Small intestine (tissue), 7 donors: ENCODE results near the gene KCNIP3. TPM values are rescaled to one million over a fixed set of nuclear protein-coding genes. Genes with fewer than 3 reads are reported as not detected.

Experiments used
- DNase-seq, 2 donors: peaks; one replicate each; pipeline versions ENCODE4 v3.0.0 to v3.0.0-alpha.2; 2013
- FAIRE-seq: peaks from 2 replicates; lab custom pipeline; 2012; peaks lifted over from hg19 to GRCh38; lab: Jason Lieb, UNC
- H3K27ac ChIP-seq, 3 donors: one replicate each; pipeline ENCODE4 v1.5.1; 2013; ENCODE audit warnings: low read length in 2 of 3, mild to moderate bottlenecking in 2 of 3, control low read depth in 1 of 3, inconsistent platforms in 1 of 3, low read depth in 1 of 3, moderate library complexity in 1 of 3
- H3K27me3 ChIP-seq, 3 donors: one replicate each; pipeline ENCODE4 v1.6.1; 2013; ENCODE audit warnings: low read length in 3 of 3, inconsistent platforms in 1 of 3; ENCODE audit not compliant: control insufficient read depth in 3 of 3, insufficient read depth in 3 of 3
- H3K36me3 ChIP-seq, 3 donors: one replicate each; pipeline ENCODE4 v1.6.1; 2013; ENCODE audit warnings: low read length in 3 of 3, inconsistent platforms in 1 of 3, low read depth in 1 of 3, mild to moderate bottlenecking in 1 of 3, moderate library complexity in 1 of 3; ENCODE audit not compliant: control insufficient read depth in 3 of 3, insufficient read depth in 2 of 3
- H3K4me1 ChIP-seq, 3 donors: one replicate each; pipeline ENCODE4 v1.6.1; 2013; ENCODE audit warnings: low read length in 2 of 3, inconsistent platforms in 1 of 3, low read depth in 1 of 3, mild to moderate bottlenecking in 1 of 3, moderate library complexity in 1 of 3; ENCODE audit not compliant: control insufficient read depth in 3 of 3, insufficient read depth in 2 of 3
- H3K4me3 ChIP-seq, 3 donors: one replicate each; pipeline ENCODE4 v1.5.1; 2013; ENCODE audit warnings: low read length in 3 of 3, control low read depth in 1 of 3, inconsistent platforms in 1 of 3, low read depth in 1 of 3, mild to moderate bottlenecking in 1 of 3, moderate library complexity in 1 of 3
- H3K9me3 ChIP-seq, 2 donors: one replicate each; pipeline ENCODE4 v1.6.1; 2013; ENCODE audit warnings: low read depth in 1 of 2, low read length in 1 of 2; ENCODE audit not compliant: control insufficient read depth in 2 of 2, insufficient read depth in 1 of 2
- WGBS, 3 donors: extraction: QIAGEN DNeasy Blood & Tissue Kit; methylation state at CpG; one replicate each; pipeline ENCODE4 v1.1.7; 2013; 5-methylcytosine and 5-hydroxymethylcytosine counted together
- polyA plus RNA-seq, 4 donors: library from polyadenylated mRNA; stranded (reverse) in 3 of 4; unstranded in 1 of 4; fragments of 200-250 nt in 3 of 4; fragments of 120-200 nt in 1 of 4; gene quantifications; one replicate each; pipeline versions ENCODE4 v1.2.1 to v1.2.3, GENCODE V29; 2013
- donor health status: healthy with polysubstance abuse.
- donor health status: control.
- donor health status: control.
- donor health status: Bipolar disorder and iron deficiency.
- donor health status: healthy.

Gene KCNIP3
- polyA plus RNA-seq, 4 donors: 1.4 to 3.8 (median 2.1) TPM

GRCh38 chr2:95272299-95272751, 24.8 kb upstream of the KCNIP3 start:
- DNase-seq: no peak

GRCh38 chr2:95272781-95273180, 24.4 kb upstream of the KCNIP3 start:
- WGBS, 3 donors: 50 to 82% (median 55%) methylated on average over 1 of the region's 1 CpG
- H3K36me3 ChIP-seq: no peaks in the 10 kb centered on the region
- DNase-seq (no peak), FAIRE-seq (no peak)
- H3K4me3 ChIP-seq: no peak overlapping the region
- H3K9me3 ChIP-seq: no peaks in the 10 kb centered on the region
- H3K4me1 ChIP-seq: peaks cover 0 to 4% (median 0%) of the 10 kb centered on the region in 3 donors
- no peak overlapping the region for H3K27ac ChIP-seq
- H3K27me3 ChIP-seq: no peaks in the 10 kb centered on the region

More at GRCh38 chr2:95272299-95272751, 24.8 kb upstream of the KCNIP3 start:
- Histone ChIP-seq H3K4me3 (no peak overlapping the region), H3K9me3 (no peaks in the 10 kb centered on the region), H3K27me3 (no peaks in the 10 kb centered on the region), H3K4me1 (peaks cover 0 to 4% (median 0%) of the 10 kb centered on the region in 3 donors), H3K36me3 (no peaks in the 10 kb centered on the region), H3K27ac (no peak overlapping the region)
- no peak for FAIRE-seq
- WGBS, 3 donors: 83 to 89% (median 86%) methylated on average over 6 of the region's 6 CpGs

DNA sequence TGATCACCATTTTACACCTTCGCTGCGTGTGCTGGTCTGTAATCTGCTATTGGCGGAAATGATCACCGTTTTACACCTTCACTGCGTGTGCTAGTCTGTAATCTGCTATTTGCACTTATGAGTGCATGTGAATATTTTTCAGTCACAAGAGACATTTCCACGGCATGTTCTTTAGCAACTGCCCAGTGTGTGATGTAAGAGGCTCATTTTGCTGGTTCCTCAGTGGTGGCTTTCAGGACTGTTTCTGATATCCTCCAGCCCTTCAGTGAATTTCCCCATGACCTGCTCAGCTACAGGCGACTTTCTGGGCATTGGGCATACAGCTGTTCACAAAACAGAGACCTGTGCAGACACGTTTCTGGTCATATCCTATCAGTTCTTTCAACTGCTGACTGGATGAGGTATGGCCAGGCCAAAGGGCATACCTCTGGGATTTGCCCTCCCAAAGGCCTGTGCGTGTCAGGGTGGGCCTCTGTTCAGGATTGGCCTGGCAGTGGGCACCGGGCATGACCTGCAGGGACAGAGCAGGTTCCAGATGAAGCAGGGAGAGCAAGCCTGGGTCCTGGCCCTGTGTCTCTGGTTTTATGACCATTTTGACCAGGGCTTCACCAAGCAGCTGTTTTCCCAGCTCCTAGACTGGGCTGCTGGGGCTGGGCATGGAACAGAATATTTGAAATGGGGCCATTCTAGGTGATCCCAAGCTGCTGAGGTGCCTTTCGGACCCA, 23.4 kb upstream of the KCNIP3 start:
- 63 to 80% (median 71%) methylated on average over 11 of the region's 11 CpGs for WGBS, 3 donors
- FAIRE-seq: no peak
- no peak overlapping the region for H3K27ac ChIP-seq

DNA sequence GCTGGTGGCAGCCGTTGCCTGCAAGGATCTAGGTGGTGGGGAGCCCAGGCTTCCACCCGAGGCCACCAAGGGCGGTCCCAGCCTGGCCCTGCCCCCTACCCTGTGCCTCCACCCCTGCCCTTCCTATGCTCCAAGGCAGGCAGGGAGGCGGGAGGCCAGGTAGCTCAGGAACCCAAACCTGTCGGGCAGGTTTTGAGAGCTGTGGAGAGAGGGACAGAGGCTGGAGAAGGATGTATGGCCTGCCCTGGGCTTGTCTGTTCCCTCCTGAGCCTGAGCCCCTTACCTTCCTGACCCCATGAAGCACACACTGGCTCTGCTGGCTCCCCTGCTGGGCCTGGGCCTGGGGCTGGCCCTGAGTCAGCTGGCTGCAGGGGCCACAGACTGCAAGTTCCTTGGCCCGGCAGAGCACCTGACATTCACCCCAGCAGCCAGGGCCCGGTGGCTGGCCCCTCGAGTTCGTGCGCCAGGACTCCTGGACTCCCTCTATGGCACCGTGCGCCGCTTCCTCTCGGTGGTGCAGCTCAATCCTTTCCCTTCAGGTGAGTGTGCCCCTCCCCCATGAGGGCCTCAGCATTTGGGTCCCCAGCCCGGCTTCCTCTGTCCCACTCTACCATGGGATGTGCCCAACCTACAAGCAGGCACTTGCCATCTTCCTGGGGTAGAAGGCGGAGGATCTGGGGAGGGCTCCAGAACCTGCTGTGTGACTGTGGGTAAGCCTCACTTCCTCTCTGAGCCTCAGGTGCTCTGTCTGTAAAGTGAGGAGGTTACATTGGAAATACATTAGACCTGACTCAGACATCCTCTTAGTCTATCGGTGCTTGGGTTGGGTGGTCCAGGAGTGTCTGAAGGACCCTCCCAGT, 22.6 kb upstream of the KCNIP3 start, which contains the start of gene PROM2:
TSS of gene PROM2 (plus strand) at position 159 of the 860 bp plus-strand sequence. CDS start at position 296, 137 bp downstream.
- Histone ChIP-seq H3K27ac (peak within 1 kb of the TSS in 2 of 3 donors; percentile 15 to 60), H3K27me3 (no peaks in the 10 kb centered on the region), H3K4me1 (peaks cover 0 to 4% (median 0%) of the 10 kb centered on the region in 3 donors), H3K9me3 (no peaks in the 10 kb centered on the region), H3K4me3 (peak within 1 kb of the TSS in 1 of 3 donors; percentile 12), H3K36me3 (no peaks in the 10 kb centered on the region)
- DNase-seq: peak; percentile 82 to 86
- WGBS, 3 donors: 9 to 56% (median 34%) methylated on average over 17 of the region's 17 CpGs
- FAIRE-seq: no peak

More for the DNA sequence above, 23.4 kb upstream of the KCNIP3 start:
- Histone ChIP-seq H3K27me3 (no peaks in the 10 kb centered on the region), H3K4me1 (peaks cover 0 to 4% (median 0%) of the 10 kb centered on the region in 3 donors), H3K9me3 (no peaks in the 10 kb centered on the region), H3K36me3 (no peaks in the 10 kb centered on the region), H3K4me3 (no peak overlapping the region)
- no peak for DNase-seq

DNA sequence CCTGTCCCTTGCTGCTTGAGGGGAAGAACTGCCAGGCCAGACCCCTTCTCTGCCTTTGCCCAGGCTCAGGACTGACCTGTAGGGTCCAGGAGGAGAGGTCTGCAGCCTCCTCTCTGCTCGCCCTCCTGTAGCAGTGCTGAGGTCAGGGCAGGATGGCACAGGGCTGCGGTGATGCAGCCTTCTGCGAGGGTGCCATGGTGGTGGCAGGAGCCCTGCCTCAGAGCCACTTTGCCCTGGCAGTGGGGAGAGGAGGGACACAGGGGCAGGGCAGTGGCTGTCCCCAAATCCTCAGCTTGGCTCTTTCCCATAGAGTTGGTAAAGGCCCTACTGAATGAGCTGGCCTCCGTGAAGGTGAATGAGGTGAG, 22.0 kb upstream of the KCNIP3 start:
- 11 to 69% (median 50%) methylated on average over 4 of the region's 4 CpGs for WGBS, 3 donors
- no peak for DNase-seq
- H3K27ac ChIP-seq: peak overlapping the region in 2 of 3 donors; percentile 15 to 60
- no peaks in the 10 kb centered on the region for H3K27me3 ChIP-seq
- no peak for FAIRE-seq
- H3K9me3 ChIP-seq: no peaks in the 10 kb centered on the region
- H3K36me3 ChIP-seq: peaks cover 0 to under 1% (median 0%) of the 10 kb centered on the region in 3 donors
- H3K4me1 ChIP-seq: peaks cover 0 to 4% (median 0%) of the 10 kb centered on the region in 3 donors
- peak overlapping the region in 1 of 3 donors; percentile 12 for H3K4me3 ChIP-seq

DNA sequence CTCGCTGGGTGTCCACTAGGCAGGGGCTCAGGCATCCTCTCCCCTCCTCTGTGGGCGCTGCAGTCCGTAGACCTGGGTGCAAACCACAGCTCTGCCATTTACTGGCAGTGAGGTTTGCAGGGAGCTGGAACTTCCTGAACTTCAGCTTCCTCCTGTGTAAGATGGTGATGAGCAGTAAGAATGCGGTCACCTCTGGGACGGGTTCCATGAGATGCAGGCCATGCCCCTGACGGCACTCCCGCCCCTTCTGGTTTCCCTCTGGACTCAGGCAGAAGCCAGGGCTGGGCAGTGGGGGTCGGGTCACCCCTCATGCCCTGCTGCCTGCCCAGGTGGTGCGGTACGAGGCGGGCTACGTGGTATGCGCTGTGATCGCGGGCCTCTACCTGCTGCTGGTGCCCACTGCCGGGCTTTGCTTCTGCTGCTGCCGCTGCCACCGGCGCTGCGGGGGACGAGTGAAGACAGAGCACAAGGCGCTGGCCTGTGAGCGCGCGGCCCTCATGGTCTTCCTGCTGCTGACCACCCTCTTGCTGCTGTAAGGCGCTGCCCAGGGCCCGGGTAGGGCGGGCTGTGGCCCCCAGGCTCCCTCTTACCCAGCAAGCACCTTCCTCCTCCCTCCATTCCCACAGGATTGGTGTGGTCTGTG, 21.4 kb upstream of the KCNIP3 start:
- Histone ChIP-seq H3K4me1 (peaks cover 0 to 4% (median 0%) of the 10 kb centered on the region in 3 donors), H3K36me3 (peaks cover 0 to 2% (median 0%) of the 10 kb centered on the region in 3 donors), H3K27ac (peak overlapping the region in 1 of 3 donors; percentile 60), H3K9me3 (no peaks in the 10 kb centered on the region), H3K27me3 (no peaks in the 10 kb centered on the region), H3K4me3 (peak overlapping the region in 1 of 3 donors; percentile 21)
- FAIRE-seq: no peak
- WGBS, 3 donors: 38 to 77% (median 54%) methylated on average over 25 to 28 of the region's 28 CpGs
- DNase-seq: peak in 1 of 2 donors; percentile 47

DNA sequence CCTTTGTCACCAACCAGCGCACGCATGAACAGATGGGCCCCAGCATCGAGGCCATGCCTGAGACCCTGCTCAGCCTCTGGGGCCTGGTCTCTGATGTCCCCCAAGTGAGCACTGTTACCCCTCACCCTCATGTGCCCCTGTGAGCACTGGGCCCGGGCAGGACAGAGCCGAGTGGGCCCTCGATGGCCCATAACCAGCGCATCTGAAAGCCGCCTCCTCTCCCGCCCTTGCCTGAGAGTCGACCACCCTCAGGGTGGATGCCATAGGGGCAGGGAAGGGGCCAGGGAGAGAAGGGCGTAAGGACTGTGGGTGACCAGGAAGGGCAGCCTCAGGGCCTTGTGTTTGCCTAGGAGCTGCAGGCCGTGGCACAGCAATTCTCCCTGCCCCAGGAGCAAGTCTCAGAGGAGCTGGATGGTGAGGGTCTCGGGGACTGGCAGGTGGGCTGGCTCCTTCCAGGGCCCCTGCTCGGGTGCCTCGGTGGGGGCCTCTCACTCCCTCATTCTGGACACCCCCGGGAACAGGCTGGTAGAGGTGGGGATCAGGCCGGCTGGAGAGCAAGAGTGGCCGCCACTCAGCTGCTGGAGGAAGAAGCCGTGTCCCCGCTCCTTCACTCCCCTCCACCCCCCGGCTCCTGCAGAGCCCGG, 20.8 kb upstream of the KCNIP3 start:
- peaks cover 0 to 2% (median 0%) of the 10 kb centered on the region in 3 donors for H3K36me3 ChIP-seq
- H3K27me3 ChIP-seq: no peaks in the 10 kb centered on the region
- H3K4me1 ChIP-seq: peaks cover 0 to 4% (median 0%) of the 10 kb centered on the region in 3 donors
- no peak overlapping the region for H3K27ac ChIP-seq
- DNase-seq (no peak), FAIRE-seq (no peak)
- H3K9me3 ChIP-seq: no peaks in the 10 kb centered on the region
- WGBS, 3 donors: 43 to 78% (median 46%) methylated on average over 22 of the region's 22 CpGs
- peak overlapping the region in 1 of 3 donors; percentile 21 for H3K4me3 ChIP-seq
